ENCODE data around the gene HEPACAM.

Gene HEPACAM

DNA sequence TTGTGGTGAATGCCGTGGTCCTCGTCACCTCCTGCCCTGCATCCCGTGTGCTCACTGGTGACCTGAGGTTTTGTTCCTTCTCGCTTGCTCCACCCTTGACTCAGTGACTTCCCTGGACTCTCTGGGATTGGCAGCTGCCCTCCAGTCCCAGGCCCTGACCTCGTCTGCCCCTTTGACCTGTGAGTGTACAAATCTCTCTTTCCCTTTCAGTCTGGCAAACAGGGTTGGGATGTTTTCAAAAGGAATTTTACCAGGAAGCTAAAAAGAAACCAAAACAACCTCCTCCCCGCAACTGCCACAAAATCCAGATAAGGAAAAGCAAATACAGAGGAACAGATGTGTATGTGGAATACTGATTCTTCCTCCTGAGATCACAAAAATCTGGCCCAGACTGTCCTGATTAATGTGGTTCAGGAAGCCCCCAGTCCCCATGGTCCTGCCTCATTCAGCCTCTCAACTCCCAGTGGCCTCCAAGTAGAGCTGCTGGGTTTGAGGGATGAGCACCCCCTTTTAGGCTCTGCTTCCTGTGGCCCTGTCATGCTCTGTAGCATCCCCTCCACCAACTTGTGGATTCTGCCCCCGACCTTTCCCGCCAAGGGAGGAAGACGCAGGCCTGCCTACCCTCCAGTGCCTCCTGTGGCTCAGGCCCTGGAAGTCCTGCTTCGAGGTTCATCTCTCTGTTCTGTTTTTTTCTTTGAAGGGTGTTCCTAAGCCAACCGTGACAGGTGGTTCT, 53.3 kb downstream of the HEPACAM start:
- FAIRE-seq, result no peak

DNA sequence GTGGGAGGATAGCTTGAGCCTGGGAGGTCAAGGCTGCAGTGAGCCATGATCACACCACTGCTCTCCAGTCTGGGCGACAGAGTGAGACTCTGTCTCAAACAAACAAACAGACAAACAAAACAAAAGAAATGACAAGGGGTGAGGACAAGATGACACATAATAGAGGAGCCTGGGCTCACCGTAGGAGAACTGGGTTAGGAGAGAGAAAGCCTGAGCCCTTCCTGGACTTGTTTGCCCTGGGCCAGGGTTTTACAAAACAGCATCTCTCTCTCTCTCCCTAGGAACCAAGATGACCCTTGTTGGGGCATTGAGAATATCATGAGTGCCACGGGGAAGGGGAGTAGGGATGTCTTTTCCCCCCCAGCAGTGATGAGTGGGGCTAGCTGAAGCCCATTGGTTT, 54.9 kb downstream of the HEPACAM start:
- FAIRE-seq, result no peak

DNA sequence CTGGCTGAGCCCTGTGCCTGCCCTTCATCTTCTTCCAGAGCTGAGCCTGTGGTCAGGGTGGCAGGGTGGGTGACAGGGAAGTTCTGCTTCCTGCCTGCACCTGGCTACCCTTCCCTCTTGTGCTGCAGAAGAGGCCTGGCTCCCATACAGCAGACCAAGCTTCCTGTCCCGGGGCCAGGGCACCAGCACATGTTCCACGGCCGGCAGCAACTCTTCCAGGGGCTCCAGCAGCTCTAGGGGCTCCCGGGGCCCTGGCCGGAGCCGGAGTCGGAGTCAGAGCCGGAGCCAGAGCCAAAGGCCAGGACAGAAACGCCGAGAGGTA, 55.6 kb downstream of the HEPACAM start:
- FAIRE-seq, result no peak

DNA sequence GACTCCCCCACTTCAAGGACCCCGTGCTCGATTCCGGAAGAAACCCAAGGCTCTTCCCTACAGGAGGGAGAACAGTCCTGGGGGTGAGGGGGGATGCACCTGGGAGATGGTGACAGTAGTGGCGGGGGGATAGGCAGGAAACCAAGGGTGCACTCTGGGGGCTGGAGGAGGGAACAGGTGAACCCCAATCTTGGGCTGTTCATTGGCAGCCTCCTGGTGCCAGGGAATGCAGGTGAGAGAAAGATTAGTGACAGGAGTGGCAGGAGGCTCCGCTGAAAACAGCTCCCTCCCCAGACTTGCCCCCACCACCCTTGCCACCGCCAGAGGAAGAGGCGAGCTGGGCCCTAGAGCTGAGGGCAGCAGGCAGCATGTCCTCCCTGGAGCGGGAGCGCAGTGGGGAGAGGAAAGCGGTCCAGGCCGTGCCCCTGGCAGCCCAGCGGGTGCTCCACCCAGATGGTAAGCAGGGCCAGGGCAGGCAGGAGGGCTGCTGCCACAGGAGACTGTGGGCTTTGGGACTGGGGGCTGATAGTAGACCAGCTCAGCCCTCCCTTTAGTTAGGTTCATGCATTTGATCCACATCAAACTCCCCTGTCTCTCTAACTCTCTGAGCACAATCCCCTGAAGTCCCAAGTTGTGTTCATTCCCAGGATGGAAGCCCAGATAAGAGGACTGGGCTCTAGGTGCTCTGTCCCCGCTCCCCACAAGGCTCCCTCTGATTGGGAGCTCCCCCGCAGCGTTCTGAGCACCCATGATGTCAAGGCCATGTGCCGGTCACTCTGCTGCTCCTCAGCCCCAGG, 56.2 kb downstream of the HEPACAM start:
- FAIRE-seq, result no peak

DNA sequence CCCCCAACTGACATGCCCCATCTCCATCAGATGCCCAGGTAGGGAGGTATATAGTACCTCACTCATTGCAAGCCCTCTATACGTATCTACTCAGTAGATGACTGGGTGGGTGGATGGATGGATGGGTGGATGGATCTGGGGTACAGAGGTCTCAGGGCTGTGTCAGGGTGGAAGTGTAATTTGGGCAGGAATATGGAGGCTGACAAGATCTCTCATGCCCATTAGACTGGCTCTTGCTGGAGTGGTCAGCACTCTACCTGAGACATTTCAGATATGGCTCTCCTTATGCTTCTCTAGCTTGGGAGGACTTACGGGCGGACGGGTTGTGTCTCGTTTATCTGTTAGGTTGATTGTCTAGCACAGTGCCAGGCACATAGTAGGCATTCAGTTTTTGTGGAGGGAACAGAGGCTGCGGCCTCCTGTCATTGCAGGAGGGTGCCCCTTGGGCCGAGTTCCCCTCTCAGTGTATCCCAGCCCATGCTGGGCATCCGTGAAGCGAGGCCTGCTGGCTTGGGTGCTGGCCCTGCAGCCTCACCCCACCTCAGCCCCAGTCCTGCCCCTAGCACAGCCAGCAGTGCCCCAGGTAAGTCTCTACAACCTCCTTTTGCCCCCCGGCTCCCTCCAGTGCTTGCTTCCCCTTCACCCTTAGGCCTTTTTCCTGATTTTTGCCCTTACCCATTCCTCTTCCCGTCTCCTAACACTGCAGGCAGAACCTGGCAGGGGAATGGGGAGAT, 56.9 kb downstream of the HEPACAM start:
- no peak for FAIRE-seq

DNA sequence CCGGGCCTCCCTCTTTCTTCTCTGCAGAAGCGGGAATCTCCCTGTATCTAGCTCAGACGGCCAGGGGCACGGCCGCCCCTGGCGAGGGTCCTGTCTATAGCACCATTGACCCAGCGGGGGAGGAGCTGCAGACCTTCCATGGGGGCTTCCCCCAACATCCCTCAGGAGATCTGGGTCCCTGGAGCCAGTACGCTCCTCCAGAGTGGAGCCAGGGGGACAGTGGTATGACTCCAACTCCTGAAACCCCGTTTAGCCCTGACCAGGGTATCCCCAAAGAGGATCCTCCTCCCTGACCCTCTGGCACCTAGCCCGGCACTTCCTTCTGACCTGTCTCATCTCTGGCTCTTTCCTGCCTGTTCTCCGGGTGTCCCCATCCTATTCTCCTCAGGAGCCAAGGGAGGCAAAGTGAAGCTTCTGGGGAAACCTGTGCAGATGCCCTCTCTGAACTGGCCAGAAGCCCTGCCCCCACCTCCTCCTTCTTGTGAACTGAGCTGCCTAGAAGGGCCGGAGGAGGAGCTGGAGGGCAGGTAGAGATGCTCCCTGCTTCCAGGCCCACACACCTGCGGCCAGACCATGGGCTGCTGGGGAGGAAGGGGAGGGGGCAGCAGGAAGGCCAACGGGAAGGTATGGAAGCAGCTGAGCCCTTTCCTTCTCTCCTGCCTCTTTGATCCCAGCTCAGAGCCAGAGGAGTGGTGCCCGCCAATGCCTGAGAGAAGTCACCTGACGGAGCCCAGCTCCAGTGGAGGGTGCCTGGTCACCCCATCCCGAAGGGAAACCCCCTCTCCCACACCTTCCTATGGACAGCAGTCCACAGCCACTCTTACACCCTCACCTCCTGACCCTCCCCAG, 57.7 kb downstream of the HEPACAM start:
- FAIRE-seq, result no peak

DNA sequence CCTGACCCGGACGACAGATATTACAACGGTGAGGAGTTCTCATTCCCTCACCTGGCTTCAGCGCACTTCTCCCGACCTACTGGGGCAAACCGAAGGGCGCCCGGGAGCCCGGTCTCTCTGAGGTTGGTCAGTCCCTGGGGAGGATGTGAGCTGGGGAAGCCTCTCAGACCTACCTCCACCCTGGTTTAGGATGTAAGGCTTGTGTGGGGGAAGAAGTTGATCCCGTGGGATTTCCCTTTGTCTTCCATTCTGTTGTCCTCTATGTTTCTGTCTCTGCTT, 58.3 kb downstream of the HEPACAM start:
- FAIRE-seq, result no peak

DNA sequence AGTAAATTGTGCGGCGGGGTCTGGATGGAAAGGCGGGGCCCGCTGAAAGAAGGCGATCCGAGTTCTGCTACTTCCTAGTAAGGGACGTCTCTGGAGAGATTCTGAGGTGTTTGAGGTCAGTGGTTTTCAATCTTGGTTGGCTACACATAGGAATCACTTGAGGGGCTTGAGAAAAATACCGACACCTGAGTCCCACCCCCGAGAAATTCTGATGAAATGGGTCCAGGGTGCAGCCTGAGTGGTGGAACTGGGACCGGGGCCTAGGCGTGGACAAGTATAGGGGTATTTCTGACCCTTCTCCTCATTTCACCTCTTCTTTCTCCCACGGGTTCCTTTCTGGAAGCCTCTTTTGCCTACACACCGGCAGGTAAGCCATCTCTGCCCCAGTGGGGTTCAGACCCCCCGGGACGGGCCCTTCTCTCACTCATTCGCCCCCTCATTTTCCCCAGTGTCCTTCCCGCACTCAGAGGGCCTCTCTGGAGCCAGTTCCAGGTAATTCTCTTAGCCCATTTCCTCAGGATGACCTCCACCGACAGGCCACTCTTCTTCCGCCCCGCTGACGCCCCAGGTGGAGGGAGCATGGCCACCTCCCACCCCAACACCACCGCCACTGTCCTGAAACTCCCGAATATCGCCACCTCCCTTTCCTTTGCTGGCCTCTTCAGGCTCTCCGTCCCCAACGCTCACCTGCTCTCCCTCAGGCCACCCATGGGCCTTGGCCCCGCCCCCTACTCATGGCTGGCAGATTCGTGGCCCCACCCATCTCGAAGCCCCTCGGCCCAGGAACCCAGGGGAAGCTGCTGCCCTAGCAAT, 58.8 kb downstream of the HEPACAM start:
- FAIRE-seq, result no peak

DNA sequence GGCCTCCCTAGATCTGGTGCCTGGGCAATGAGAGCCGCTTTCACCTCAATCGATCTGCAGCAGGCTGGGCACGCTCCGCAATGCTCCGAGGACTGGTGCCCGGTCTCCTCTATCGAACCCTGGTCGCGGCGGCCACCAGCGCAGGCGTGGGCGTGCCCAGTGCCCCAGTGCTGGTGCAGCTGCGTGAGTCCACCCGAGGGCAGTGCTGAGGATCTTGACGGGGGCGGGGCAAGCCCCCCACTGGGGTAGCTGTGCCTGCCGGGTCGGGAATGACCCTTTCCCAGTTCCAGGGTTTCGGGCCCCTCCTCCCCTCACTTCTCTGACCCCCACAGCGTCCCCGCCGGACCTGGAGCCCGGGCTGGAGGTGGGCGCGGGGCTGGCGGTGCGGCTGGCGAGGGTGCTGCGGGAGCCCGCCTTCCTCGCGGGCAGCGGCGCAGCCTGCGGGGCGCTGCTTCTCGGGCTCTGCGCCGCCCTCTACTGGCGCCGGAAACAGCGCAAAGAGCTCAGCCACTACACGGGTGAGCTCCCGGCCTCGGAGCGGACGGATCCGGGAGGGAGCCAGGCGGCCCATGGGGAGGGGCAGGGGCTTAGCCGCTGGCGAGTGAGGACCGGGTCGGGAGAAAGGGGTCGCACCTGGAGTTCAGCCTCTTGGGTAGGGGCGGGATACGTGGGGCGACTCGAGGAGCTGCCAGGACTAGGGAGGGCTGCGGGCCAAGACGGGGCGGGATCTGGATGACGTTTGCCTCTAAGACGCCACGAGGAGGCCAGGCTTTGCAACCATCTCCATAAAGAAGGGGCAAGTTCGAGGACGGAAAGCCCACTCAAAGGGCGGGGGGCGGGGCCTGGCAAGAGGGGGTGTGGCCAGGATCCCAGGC, 59.7 kb downstream of the HEPACAM start:
- FAIRE-seq, result peak; percentile 97

DNA sequence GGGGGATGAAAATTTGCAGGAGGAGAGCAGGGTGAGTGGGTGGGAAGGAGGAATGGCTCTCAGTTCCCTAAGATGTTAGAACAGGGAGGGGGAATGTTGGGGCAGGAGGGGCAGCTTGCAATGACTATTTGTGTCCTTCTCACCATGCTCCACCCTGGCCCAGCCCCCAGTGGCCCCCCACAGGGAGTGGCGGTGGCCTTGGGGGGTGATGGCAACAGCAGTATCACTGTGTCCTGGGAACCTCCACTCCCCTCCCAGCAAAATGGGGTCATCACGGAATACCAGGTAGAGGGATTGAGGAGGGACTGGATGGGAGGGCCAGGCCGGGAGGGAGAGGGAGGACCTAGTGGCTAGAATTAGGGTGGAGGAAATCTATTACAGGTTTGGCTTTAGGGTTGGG, 60.4 kb downstream of the HEPACAM start:
- FAIRE-seq, result no peak

DNA sequence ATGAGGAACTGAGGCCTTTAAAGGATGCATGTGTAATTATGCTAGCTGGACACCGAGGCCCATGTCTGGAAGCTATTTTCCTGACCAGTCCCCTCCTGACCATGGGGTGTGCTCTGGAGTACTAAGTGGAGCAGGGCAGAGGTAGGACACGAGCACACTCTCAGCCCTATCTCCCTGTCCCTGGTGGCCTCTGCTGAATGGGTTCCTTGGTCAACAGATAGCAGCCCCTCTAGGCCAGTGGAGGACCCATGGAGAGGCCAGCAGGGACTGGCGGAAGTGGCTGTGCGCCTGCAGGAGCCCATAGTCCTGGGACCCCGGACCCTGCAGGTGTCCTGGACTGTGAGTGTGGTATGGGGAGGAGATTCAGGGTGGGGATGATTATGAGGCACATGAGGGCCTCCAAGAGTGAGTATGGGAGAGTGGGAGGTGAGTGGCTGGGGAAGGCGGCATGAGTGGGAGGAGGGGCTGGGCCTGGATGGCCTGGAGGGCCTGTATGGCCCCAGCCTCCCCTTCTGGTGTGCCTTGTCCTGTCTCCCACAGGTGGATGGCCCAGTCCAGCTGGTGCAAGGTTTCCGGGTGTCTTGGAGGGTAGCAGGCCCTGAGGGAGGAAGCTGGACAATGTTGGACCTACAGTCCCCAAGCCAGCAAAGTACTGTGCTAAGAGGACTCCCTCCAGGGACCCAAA, 61.1 kb downstream of the HEPACAM start:
- no peak for FAIRE-seq

DNA sequence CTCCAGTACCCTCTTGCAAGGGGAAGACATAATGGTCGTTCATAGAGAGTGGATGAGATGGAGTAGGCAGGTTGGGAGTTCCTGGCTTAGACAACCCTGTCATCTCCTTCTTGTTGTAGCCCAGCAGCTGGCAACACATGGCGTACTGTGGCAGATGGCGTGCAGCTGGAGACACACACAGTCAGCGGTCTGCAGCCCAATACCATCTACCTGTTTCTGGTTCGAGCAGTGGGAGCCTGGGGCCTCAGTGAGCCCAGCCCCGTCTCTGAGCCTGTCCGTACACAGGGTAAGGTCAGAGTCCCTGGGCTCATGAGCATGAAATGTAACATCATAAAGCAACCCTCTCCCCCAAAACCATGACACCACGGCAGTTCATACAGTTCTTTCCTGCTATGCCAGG, 61.9 kb downstream of the HEPACAM start:
- FAIRE-seq, result no peak

DNA sequence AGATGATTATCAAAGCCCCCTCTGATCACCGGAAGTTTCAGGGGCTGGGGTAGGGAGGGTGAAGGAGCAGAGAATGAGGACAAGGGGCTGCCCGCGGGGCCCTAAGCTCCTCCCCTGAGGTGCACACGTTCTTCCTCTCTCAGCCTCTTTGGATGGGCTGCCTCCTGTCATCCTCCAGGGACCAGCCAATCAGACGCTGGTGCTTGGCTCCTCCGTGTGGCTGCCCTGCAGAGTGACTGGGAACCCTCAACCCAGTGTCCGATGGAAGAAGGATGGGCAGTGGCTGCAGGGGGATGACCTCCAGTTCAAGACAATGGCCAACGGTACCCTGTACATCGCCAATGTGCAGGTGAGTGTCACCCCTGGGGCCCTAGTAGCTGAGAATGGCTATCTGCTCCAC, 63.1 kb downstream of the HEPACAM start:
- no peak for FAIRE-seq

DNA sequence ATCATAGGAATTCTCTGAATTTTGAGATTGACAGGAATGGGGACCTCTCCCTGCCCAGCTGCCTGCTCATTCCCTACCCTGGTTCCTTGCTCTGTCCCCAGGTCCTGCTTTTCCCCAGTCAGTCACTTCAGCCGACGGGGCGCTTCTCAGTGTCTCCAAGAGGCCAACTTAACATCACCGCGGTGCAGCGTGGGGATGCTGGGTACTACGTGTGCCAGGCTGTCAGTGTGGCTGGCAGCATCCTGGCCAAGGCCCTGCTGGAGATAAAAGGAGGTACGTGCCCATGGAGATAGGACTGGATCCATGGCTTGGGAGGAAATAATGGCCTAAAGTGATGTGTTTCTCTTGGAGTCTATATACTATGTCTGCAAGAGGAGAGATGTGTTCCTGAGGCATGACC, 63.6 kb downstream of the HEPACAM start:
- FAIRE-seq, result no peak

DNA sequence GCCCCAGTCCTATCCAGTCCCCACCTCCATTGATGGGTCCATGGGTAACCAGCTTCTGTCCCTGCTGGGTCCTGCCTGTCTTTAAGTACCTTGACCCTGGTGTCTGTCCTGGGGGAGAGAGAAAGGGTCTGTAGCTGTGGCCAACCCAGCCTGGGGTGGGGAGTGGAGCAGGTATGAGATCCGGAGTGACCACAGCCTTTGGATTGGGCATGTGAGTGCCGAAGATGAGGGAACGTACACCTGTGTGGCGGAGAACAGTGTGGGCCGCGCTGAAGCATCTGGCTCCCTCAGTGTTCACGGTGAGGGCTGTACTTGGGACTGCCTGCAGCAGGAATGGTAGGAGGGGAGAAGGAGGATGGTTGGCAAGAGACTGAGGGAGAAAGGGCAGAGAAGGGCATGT, 65.4 kb downstream of the HEPACAM start:
- no peak for FAIRE-seq

DNA sequence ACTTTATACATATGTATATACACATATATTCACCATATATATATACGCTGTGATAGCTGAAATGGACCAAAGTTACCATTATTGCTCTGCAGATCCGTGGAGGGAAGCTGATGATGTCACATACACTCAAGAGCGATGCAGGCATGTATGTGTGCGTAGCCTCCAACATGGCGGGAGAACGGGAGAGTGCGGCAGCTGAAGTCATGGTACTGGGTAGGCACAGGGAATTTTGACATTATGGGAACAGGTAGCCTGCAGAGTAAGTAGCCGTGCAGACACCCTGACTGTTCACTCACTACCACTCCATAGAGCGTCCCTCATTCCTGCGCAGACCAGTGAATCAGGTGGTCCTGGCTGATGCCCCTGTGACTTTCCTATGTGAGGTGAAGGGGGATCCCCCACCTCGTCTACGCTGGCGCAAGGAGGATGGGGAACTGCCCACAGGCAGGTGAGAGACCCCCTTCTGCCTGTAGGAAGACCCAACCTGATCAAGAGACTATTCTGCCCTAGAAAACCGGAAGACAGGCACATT, 65.9 kb downstream of the HEPACAM start:
- no peak for FAIRE-seq

DNA sequence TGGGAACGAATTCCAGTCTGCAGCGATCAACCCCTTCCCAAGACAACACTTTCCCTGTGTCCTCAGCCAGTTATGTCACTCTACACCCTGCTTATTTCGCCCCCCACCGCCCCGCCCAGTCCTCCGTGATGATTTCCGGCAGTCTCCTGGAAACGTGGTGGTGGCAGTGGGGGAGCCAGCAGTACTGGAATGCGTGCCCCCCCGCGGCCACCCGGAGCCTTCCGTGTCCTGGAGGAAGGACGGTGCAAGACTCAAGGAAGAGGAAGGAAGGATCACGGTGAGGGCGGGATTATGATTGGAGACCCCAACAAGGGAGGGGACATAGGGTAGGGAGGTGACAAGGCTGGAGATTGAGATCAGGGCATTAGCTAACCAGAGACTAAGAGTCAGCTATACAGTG, 66.5 kb downstream of the HEPACAM start:
- no peak for FAIRE-seq

All from G401.6 (cell line).